Esophagus mucosa (tissue), 1 donor: Measurements from ENCODE around the gene PLPP4. TPM values are rescaled to one million over a fixed set of nuclear protein-coding genes. Genes with fewer than 3 reads are reported as not detected.

Source experiments
- ATAC-seq: fragments of 200-7000 bp; cut with Tn5 transposase; one replicate; pipeline ENCODE4 v1.9.1; 2020
- total RNA-seq: library from RNA; stranded (reverse); gene quantifications from one replicate; pipeline ENCODE4 v1.2.4, GENCODE V29; 2023
- donor health status: DM: yes; HTN: yes; CAD: no.

Gene PLPP4
- total RNA-seq, 1 donor from 2014 or later = not detected

DNA sequence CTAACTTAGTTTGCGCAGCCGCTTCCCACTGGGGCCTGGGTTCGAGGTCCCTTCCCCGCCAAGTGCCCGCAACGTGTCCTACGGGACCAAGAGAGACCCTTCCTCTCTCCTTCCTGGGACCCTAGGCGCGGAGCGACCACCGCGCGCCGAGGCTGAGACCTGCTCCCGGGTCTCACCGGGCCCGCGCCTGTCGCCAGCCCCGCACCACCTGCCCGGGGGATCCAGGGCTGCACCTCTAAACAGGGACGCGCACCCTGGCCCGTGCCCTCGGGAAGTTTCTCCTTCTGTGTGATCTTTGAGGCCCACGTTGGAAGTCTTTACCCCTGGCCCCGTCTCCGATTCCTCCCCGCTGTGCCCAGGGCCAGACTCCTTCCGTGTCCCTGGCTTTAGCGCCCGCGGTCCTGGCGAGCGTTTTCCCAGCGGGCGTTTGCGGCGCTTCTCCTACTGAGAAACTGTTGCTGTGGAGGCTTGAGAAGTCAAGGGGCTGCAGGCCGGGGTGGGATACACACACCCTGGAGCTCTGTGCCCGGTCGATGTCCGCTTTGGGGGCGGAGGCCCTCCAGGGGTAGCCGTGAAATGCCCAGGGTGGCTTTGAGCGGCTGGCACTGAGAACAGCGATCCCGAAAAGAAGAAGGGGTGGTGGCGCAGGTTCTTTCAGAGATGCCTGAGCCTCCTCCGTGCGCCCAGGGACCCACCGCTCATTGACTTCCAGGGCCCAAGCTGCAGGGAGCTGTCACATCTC lies 575 bp downstream of the PLPP4 start:
- ATAC-seq = no peak

DNA sequence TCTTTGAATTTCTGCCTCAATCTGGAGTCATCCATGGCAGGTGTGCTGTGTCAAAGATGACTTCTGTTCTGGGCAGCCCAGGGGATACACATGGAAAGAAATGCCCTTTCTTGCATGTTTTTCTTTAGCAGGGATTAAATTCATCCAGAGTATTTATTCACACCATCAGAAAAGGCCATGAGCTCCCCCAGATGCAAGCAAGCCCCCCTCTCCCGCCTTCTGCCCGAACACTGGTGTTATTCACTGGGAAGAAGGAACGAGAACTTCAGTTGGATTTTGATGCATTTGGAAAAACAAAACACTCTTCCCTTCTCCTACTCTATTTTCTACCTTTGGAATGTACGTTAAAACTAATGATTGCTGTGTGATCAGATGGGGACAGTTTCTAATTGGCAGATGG lies 1.4 kb downstream of the PLPP4 start:
- no peak for ATAC-seq

DNA sequence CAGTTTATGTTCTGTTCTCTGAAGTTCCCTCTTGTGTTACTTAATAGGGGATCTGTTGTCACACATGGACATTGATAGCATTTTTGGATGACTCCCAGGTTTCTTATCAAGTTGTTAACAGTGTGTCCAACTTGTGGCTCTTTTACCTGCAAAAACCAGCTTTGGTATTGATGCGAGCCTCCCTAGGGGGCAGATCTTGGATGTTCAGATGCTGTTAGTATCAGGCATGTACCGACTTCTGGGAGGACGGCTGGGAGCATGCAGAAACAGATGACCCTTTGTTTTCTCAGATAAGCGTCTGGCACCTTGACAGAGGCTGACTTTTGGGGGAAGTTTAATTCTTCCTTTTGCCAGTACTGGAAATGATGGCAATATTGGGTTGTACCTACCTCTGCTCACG lies 2.2 kb downstream of the PLPP4 start:
- ATAC-seq = no peak

DNA sequence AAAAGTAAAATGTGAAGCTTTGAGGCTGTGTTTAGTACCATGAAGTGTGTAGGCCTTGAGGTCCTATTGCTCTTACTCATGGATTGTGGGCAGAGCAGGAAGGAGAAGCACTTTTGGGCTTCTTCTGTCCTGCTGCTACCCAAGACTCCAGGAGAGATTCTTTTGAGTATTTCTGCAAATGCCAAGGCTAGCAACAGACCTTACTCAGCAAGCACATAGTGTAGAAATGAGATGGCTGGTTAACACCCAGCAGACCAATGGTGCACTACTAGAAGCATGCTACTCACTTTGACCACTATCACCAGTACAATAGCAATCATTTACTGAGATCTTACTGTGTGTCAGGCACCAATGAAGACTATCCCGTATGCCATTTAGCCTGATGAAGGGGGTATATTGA lies 3.2 kb downstream of the PLPP4 start:
- ATAC-seq = no peak

DNA sequence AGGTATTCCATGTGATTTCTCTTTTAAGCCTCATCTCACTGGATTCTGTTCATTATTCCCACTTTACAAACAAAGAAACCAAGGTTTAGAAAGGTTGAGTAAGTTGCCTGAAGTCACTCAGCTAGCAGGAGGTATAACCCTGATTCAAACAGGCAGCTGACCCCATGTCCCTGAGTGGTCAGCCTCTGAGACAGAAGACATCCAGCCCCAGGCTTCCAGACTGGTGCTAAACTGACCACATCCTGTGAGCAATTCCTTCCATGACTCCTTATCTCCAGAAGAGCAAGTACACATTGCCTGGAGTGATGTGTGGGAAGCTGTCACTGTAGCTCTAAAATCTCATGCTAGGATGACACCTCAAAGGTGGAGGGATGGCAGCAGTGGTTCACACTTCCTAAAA lies 3.7 kb downstream of the PLPP4 start:
- ATAC-seq = no peak

DNA sequence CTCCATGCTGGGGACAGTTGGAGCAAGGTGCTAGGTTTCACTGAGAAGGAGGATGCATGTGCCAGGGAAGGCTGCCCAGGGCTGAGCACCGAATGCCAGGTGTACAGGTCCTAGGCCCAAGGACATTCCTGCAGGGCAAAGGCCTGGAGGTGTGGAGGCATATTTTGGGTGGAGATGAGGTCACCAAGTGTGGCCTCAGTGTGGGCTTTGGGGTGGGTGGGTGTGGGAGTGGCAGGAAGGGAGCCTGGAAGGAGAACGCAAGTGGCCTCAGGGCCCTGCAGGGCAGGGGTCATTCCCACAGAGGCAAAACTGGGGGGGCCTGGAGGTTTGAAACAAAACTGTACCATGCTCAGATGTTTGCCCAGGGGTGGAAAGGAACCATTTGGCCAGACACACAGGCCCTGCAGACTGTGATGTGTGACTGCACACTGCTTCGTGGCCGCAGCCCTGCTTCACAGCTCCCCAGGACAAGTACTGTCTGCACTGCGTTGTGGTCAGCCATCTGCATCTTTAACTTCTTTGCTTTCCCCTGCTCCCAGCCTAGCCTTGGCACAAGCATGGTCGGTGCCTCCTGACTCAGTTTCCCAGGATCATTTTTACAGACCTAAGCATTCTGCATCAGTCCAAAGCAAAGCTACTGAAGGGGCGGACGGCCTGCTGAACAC lies 5.1 kb downstream of the PLPP4 start:
- no peak for ATAC-seq

DNA sequence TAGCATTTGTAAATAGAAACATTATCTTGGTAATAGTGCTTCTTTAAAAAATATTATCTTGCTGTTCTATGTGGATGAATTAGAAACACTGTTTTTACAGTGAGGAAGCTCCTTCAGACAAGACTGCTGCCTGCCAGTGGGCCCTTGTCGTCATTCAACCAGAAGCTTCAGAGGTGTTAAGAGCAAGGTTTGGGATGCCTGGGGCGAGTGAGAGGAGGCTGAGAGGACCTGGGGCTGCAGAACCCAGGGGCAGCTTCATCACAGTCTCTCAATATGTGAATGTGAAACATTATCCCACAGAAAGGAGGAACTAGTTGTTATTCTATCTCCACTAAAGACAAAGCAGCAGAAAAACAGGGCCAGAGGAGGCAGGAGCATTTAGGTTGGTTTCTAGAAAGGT lies 8.1 kb downstream of the PLPP4 start:
- no peak for ATAC-seq

DNA sequence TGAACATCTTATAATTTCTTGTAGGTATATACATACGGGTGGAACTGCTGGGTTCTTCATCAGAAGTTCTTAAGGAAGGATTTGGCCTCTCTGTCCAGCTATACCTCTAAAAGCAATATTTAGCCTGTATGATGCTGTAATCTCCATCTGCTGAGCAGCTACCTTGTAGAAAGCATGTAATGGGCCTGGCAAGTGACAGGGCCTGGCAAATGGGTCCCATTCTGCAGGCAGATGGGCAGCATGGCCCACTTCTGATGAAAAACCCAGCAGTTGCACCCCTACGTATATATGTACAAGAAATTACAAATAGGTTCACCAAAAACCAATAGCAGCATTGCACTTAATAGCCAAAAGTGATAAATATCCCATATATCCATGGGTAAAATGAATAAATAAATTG lies 9.0 kb downstream of the PLPP4 start:
- no peak for ATAC-seq

DNA sequence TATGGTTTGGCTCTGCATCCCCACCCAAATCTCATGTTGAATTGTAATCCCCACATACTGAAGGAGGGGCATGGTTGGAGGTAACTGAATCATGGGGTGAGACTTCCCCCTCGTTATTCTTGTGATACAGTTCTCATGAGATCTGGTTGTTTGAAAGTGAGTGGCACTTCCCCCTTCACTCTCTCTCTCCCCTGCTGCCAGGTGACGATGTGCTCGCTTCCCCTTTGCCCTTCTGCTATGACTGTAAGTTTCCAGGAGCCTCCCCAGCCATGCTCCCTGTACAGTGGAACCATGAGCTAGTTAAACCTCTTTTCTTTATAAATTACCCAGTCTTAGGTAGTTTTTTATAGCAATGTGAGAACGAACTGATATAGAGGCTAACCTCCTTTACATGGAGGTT lies 16.6 kb downstream of the PLPP4 start:
- no peak for ATAC-seq

DNA sequence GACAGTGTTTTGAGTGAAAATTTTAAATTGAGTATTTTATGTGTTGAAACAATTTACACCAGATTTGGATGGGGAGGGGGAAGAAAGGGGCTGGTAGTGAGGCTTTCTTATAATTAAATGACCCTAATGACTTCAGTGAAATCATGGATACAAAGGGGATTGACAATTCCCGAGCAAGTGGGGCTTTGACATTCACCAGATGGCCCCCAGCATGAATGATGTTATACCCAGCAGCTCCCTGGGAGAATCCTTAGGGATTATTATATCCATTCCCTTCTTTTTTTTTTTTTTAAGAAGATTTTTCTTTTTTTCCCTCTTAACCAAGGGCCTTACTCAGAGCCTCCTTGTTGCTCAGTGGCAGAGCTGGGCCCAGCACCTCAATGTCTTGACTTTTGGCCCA lies 17.9 kb downstream of the PLPP4 start:
- ATAC-seq = no peak

DNA sequence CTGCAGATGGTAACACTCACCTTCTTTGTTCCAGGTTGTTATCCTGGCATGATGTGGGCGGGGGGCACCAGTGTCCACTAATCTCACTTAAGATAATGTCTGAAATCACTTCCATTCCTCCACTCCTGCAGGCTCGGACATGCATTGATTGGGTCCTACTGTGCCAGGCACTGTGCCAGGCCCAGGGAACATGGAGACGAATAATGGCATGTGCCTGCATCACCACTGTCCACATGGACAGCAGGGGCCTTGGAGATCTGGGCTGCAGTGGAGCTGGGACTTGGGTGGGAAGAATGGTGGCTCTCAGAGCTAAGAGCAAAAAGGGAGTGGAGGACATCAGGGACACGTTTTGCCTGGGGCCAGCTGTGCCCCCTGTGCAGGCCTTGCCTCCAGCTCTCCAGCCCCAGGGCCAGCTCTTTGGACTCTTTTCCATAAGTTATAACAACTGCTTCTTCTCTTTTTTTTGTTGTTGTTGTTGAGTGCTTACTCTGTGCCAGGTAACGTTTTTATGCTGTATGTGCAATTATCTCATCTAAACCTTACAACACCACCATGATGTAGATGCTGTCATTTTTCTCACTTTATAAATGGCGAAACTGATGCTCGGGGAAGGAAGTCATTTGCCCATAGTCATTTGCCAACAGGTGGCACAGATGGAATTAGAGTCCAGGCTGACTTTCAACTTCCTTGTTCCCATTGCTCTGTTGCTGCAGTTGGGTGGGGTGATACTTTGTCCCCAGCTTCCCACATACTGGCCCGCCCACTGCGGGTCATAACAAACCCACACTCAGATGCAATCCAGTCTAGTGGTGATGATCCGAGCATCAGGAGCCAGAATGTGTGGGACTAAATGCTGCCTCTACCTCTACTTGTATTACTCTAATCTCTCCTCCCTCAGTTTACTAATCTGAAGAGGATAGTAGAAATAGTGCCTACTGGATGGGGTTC lies 19.1 kb downstream of the PLPP4 start:
- no peak for ATAC-seq

DNA sequence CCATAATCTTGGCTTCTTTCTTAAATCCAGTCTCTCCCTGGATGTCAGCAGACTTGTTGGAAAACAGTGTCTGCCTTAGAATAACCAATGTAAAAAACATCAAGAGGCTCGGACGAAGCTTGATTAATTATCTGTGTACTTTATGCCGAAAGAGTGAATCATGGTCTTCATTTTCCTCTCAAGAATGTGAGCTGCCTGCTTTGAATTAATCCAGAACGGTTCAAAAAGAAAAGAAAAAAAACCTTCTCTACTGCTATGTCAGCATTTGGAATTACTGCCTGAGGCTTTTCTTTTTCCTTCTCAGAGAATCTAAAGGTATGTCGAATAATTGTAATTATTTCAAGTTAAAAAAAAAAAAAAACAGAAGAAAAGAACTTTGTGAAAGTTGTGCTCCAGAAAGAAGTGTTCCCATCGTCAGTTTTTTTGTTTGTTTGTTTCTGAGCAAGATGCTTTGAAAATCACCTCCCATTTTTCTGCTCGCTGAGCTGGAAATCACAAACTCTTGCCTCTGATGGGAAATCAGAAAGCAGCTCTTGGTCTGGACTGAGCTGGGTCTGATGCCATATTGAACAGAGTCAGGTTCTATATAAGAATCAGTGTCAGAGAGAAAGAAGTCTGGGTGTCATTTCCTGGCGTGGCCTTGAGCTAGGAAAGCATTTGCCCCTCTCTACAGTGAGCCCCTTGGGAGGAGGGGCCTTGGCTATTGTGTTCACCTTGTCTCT lies 20.2 kb downstream of the PLPP4 start:
- ATAC-seq = no peak

DNA sequence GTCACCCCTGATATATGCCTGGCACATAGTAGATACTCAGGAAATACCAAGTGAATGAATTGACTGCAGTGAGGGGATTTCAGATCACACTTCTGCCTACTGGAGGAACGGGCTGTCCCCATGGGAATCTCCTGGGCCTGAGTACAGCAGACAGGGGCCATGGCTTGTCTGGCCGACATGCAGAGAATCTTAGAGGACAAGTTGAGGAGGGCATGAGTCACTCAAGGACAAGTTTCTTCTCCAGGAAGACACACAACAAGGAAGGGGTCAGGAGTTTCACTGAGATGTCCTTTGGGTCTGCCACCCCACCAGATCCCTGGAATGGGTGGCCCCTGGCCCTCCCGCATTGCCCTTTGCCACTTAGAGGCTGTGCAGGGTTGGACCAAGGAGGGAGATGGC lies 20.7 kb downstream of the PLPP4 start:
- no peak for ATAC-seq

DNA sequence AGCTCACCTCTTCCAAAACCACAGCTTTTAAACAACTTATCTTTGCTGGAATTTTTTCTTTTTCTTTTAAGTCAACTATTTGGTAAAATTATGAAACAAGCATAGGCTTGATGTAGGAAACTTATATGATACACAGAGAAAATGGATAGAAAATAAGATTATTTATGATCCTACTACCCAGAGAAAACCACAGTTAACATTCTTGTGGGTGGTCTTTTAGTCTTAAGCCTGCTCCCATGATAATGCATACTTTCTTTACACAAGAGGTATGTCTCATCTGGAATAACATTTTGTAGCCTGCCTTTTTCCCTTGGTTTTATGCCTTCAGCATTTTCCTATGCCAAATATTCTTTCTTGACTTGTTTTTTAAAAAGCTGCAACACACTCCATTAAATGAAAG lies 21.4 kb downstream of the PLPP4 start:
- no peak for ATAC-seq

DNA sequence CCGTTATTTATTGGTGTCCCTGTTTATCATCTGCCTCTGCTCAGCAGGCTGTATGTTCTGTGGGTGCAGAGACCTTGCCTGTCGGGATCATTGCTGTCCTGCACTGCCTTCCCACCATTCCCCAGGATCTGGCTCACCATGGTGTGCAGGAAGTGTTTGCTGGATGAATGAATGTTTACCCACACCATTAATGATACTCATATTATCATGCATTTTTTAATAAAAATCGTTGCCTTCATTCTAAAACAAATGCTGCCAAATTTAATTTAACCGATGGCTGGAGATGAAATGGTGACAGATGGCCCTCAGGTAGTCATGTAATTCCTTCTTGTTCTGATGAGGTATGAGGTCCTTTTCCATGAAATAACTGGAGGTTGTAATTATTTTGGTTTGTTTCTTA lies 22.5 kb downstream of the PLPP4 start:
- no peak for ATAC-seq

DNA sequence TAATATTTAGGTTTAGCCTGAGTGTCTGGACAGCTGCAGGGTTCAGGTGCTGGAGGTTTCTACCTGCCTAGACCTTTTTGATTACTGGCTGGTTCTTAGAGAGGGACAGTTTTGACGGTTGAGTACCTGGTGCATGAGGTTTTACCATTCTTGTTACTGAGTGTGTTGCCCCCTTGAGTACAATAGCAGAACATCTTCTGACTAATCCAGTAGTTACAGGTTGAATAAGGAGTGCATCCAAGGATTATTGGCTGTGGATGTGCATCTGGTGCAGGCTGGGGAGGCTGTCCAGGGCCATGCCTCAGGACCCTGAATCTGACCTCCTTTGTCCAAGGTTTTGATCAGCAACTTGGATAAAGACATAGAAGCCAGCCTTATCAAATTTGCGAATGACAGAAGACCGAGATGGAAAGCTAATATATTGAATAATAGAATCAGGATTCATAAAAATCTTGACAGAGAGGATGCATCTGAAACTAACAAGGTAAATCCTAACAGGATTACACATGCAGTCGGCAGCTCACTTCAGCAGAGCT lies 23.1 kb downstream of the PLPP4 start:
- no peak for ATAC-seq

DNA sequence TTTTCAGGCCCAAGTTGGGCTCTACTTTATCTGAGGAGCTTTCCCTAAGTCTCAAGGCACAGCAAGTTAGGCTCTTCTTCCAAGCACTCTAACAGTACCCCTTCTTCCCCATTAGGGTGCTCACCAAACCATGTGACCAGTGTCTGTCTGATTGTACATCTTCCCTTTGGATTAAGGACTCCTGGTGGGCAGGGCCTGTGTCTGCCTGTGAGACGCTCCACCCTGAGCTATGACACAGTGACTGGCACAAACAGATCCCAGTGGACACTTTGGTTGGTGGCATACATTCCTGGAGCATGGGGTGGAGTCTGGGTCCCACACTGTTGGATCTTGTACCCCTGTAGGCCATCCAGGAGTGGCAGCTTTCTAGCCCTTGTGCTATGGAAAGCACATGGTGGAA lies 23.8 kb downstream of the PLPP4 start:
- no peak for ATAC-seq

DNA sequence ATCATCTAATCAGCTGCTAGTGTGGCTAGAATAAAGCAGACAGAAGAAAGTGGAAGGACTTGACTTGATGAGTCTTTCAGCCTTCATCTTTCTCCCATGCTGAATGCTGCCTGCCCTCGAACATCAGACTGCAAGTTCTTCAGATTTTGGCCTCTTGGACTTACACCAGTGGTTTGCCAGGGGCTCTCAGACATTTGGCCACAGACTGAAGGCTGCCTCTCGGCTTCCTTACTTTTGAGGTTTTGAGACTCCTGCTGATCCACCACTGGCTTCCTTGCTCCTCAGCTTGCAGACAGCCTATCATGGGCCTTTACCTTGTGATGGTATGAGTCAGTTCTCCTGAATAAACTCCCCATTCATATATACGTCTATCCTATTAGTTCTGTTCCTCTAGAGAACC lies 26.0 kb downstream of the PLPP4 start:
- no peak for ATAC-seq

DNA sequence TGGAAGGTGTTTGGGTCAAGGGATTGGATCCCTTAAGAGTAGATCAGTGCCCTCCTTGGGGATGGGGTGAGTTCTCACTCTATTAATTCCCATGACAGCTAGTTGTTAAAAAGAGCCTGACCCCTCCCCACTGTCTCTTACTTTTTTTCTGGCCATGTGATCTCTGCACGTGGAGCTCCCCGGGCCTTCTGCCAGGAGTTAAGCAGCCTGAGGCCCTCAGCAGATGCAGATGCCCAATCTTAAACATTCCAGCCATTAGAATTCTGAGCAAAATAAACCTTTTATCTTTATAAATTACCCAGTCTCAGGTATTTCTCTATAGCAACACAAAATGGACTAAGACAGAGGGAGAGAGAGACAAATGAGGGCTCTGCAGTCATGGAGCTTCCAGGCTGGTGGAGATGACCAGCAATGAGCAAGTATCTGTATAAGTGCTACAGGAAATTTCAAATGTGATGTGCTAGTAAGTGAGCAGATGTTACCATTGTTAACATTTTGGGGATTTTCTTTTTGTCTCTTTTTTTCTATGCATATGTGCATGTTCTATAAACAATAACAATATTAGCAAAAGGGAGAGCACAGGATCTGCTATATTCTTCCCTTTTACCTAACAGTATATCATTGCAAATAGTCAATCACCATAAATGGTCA lies 26.7 kb downstream of the PLPP4 start:
- ATAC-seq = no peak

DNA sequence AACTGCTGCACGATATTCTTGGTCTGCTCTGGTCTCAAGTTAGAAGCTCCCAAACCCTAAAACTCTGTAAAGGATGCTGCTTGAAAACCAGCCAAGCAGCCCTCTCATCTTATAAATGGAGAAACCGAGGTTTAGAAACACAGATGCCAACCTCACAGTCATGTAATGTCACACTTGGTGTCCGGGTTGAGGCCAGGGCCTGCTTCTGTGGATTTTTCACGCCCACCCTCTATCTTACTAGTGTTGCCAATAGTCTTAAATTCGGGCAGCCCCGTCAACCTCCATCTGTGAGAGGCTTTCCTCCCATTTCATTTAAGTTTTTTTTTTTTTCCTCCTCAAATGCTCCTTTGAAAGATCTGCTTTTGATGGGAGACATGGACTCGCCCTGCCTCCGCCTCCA lies 28.9 kb downstream of the PLPP4 start:
- ATAC-seq = no peak

DNA sequence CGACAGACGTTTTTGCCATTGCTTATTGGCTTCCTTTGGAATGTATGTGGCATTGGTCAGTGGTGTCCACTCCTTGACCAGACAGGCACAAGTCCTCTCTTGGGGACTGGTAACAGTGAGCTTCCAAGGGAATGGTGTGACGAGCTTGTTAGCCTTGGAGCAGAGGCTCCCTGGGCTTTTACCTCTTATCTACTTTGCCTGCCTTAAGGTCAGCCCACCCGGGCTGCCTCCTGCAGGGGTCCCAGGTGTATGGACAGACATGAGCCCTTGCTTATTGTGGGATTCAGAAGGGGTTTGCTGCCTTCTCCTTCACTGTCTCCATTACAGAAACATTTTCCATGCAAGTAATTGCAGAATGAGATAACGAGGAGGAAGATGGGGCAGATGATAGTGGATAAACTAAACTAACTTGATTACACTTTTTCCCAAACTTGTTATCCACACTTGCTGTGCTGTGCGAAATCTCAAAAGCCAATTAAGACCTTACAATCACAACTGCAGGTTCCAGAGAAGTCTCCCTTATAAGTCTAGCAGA lies 29.7 kb downstream of the PLPP4 start:
- ATAC-seq = no peak

DNA sequence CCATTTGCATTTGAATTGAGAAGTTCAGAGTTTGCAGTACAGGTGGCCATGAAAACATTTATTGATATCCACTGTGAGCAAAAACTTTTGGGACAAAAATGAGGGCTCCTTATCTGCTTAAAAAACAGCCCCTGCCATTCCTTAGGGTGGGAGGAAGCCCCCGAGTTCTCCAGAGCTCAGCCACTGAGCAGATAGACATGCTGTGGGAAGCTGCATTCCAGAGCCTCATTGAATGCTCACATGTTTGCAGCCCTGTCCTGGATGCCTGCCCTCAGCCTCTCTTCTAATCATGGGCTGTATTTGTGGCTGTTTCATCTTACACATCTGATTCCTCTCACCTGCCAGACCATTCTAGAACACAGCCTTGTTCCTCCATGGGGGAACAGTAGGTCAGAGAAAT lies 33.3 kb downstream of the PLPP4 start:
- ATAC-seq = no peak
